Activated naive CD8-positive, alpha-beta T cell treated with anti-CD3 and anti-CD28 coated beads, Interleukin-2, amount 10 ng/mL, durations not matched to agents 7 days and 5 days (primary cell): ENCODE data around the gene RBL1. TPM values are rescaled to one million over a fixed set of nuclear protein-coding genes. Genes with fewer than 3 reads are reported as not detected.

ENCODE experiments used
- ATAC-seq: fragments of 150-1000 bp; cut with Tn5 transposase; one replicate; pipeline ENCODE4 v1.10.0; 2021; ENCODE audit warnings: low read depth, moderate library complexity
- POLR2A ChIA-PET: fragments of 350-600 bp; sonication (Branson Sonifier 250); formaldehyde crosslinking; loops from one replicate; lab custom pipeline; 2021; ENCODE audit warnings: antibody characterized with exemption; lab: Charles Lee
- DNase-seq: peaks from one replicate; pipeline ENCODE4 v3.0.0; 2021
- H3K27ac Mint-ChIP-seq: one replicate; pipeline ENCODE4 v1.8.0; 2022; ENCODE audit warnings: mild to moderate bottlenecking, mixed read lengths
- H3K27me3 Mint-ChIP-seq: one replicate; pipeline ENCODE4 v1.8.0; 2022; ENCODE audit warnings: mild to moderate bottlenecking, moderate library complexity, mixed read lengths
- H3K36me3 Mint-ChIP-seq: one replicate; pipeline ENCODE4 v1.8.0; 2021; ENCODE audit warnings: mild to moderate bottlenecking, mixed read lengths
- H3K4me1 Mint-ChIP-seq: one replicate; pipeline ENCODE4 v1.8.0; 2021; ENCODE audit warnings: mixed read lengths
- H3K4me3 Mint-ChIP-seq: one replicate; pipeline ENCODE4 v1.8.0; 2022; ENCODE audit warnings: mild to moderate bottlenecking, moderate library complexity, mixed read lengths
- H3K9me3 Mint-ChIP-seq: one replicate; pipeline ENCODE4 v1.8.0; 2021; ENCODE audit warnings: mixed read lengths
- total RNA-seq, 2 experiments: library from RNA; stranded (reverse); gene quantifications; one replicate each; pipeline ENCODE4 v1.2.3, GENCODE V29; 2021

RBL1 gene
- total RNA-seq, 2 experiments from 2014 or later = 46.8 to 49.4 TPM

GRCh38 chr20:36950414-36951197 is 145.2 kb downstream of the RBL1 start:
- H3K4me1 Mint-ChIP-seq = peaks cover 32% of the 10 kb centered on the region
- peak; percentile 61 for DNase-seq
- POLR2A ChIA-PET = interaction anchor here (0.5 to 4.1 kb wide), 5 partner anchors 19 to 93 kb away, joined by 3 to 30 read pairs (median 7); no protein-coding TSS in a partner anchor
- H3K27ac Mint-ChIP-seq = peak overlapping the region; percentile 91
- peaks cover 33% of the 10 kb centered on the region for H3K36me3 Mint-ChIP-seq
- no peaks in the 10 kb centered on the region for H3K9me3 Mint-ChIP-seq
- H3K4me3 Mint-ChIP-seq = peak overlapping the region; percentile 91
- H3K27me3 Mint-ChIP-seq = no peaks in the 10 kb centered on the region
- ATAC-seq = no peak

Other genes starting within 250 kb of the RBL1 start
- gene TLDC2, start 219.9 kb downstream of the RBL1 start, total RNA-seq = not detected
- gene SAMHD1, start 144.3 kb downstream of the RBL1 start, total RNA-seq = 100 to 1,000 TPM; 222 to 229 TPM
- gene RPN2, start 83.3 kb upstream of the RBL1 start, total RNA-seq = 100 to 1,000 TPM; 126 to 135 TPM
- gene MROH8, start 83.6 kb upstream of the RBL1 start, total RNA-seq = 1 to 10 TPM; 2.0 to 2.5 TPM
- gene GHRH, start 165.8 kb upstream of the RBL1 start, total RNA-seq = not detected
- gene MANBAL, start 193.7 kb upstream of the RBL1 start, total RNA-seq = 10 to 100 TPM; 12.0 to 13.4 TPM